Measurements from ENCODE around the gene TNFSF12. TPM values are rescaled to one million over a fixed set of nuclear protein-coding genes. Genes with fewer than 3 reads are reported as not detected.
A peak's percentile ranks its signal among the peaks of the same experiment; 100 is the strongest.

The TNFSF12 gene, protein sequence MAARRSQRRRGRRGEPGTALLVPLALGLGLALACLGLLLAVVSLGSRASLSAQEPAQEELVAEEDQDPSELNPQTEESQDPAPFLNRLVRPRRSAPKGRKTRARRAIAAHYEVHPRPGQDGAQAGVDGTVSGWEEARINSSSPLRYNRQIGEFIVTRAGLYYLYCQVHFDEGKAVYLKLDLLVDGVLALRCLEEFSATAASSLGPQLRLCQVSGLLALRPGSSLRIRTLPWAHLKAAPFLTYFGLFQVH
- total RNA-seq (10 to 100 TPM; 17.0 to 20.6 TPM), polyA plus RNA-seq (ENCODE audit: insufficient read depth, low read depth, low replicate concordance) (21.5 TPM)
- long read RNA-seq, donor 1, partial matches to known transcripts: 0 of 4 reads
- long read RNA-seq, donor 1, other reads (novel, unspliced or antisense): 0 of 4 reads
- long read RNA-seq, donor 2, partial matches to known transcripts: 6 of 8 reads
- long read RNA-seq, donor 2, other reads (novel, unspliced or antisense): 0 of 8 reads

- 0 to 2% methylated on average over 11 to 58 of the region's 65 CpGs for WGBS, 2 donors
- Histone ChIP-seq H3K9me3 (no peaks in the 10 kb centered on the region), H3K4me3 (peak within 1 kb of the TSS; percentile 57 to 63), H3K27ac (peak within 1 kb of the TSS; percentile 47 to 71), H3K36me3 (ENCODE audit: low read depth, missing control alignments) (no peaks in the 10 kb centered on the region), H3K4me1 (peaks cover 6% of the 10 kb centered on the region), H3K27me3 (no peaks in the 10 kb centered on the region)
- DNase-seq: peak; percentile 63
- TF ChIP-seq POLR2A (IDR thresholded peaks at IDR 0.05): no peak
- TF ChIP-seq, protein P1, sequence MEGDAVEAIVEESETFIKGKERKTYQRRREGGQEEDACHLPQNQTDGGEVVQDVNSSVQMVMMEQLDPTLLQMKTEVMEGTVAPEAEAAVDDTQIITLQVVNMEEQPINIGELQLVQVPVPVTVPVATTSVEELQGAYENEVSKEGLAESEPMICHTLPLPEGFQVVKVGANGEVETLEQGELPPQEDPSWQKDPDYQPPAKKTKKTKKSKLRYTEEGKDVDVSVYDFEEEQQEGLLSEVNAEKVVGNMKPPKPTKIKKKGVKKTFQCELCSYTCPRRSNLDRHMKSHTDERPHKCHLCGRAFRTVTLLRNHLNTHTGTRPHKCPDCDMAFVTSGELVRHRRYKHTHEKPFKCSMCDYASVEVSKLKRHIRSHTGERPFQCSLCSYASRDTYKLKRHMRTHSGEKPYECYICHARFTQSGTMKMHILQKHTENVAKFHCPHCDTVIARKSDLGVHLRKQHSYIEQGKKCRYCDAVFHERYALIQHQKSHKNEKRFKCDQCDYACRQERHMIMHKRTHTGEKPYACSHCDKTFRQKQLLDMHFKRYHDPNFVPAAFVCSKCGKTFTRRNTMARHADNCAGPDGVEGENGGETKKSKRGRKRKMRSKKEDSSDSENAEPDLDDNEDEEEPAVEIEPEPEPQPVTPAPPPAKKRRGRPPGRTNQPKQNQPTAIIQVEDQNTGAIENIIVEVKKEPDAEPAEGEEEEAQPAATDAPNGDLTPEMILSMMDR (IDR thresholded peaks at IDR 0.05): no peak
- intact Hi-C loops (cut with DNase I; ENCODE audit: low total_unique reads): no loop called here
These were observed at the start of gene TNFSF12 for GRCh38 chr17:7548585-7549400. Gene TNFSF12, plus strand, starts transcription at chr17:7549058. Its CDS starts 96 bp downstream, at chr17:7549154.

- Histone ChIP-seq H3K4me1 (no peaks in the 10 kb centered on the region), H3K36me3 (ENCODE audit: low read depth, missing control alignments) (peaks cover 12% of the 10 kb centered on the region), H3K4me3 (no peak overlapping the region), H3K27me3 (no peaks in the 10 kb centered on the region), H3K9me3 (no peaks in the 10 kb centered on the region), H3K27ac (no peak overlapping the region)
- TF ChIP-seq, protein P1 (IDR thresholded peaks at IDR 0.05): no peak
- no peak for TF ChIP-seq POLR2A (IDR thresholded peaks at IDR 0.05)
- no peak for DNase-seq
- WGBS, 2 donors: 71 to 84% methylated on average over 5 to 11 of the region's 11 CpGs
- intact Hi-C loops (cut with DNase I; ENCODE audit: low total_unique reads): no loop called here
These were observed 49.7 kb upstream of the TNFSF12 start for GRCh38 chr17:7499161-7499560.

- Histone ChIP-seq H3K36me3 (ENCODE audit: low read depth, missing control alignments) (peaks cover 12% of the 10 kb centered on the region), H3K4me1 (no peaks in the 10 kb centered on the region), H3K27me3 (no peaks in the 10 kb centered on the region), H3K4me3 (no peak overlapping the region), H3K27ac (no peak overlapping the region), H3K9me3 (no peaks in the 10 kb centered on the region)
- 76 to 81% methylated on average over 9 to 14 of the region's 14 CpGs for WGBS, 2 donors
- intact Hi-C loops (cut with DNase I; ENCODE audit: low total_unique reads): no loop called here
- no peak for DNase-seq
- no peak for TF ChIP-seq POLR2A (IDR thresholded peaks at IDR 0.05)
- TF ChIP-seq, protein P1 (IDR thresholded peaks at IDR 0.05): no peak
These were observed 47.1 kb upstream of the TNFSF12 start for GRCh38 chr17:7501729-7502128.

DNA sequence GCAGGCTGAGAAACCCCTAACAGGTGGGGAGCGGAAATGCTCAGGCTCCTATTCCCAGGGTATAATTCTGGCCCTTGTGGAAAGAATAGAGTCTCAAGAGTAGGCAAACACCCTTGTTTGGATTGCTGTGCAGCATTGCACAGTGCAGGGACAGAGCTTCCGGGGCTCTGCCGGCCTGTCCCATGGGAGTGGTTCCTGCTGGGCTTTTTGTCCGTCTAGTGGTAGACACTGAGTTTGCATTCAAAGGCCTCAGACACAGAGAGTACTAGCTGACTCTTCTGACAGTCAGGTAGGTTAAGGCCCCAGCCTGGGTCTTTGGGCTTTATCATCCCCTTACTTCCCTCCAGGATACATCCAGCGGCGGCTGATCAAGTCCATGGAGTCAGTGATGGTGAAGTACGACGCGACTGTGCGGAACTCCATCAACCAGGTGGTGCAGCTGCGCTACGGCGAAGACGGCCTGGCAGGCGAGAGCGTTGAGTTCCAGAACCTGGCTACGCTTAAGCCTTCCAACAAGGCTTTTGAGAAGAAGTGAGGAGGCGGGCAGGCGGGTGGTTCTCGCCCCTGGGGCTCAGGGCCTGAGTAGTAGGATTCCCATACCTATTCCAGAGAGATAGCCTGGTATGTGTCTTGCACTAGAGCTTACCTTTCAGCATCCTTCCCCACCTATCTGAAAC is 46.5 kb upstream of the TNFSF12 start:
- DNase-seq: no peak
- Histone ChIP-seq H3K36me3 (ENCODE audit: low read depth, missing control alignments) (peaks cover 12% of the 10 kb centered on the region), H3K9me3 (no peaks in the 10 kb centered on the region), H3K27ac (no peak overlapping the region), H3K4me3 (no peak overlapping the region), H3K27me3 (no peaks in the 10 kb centered on the region), H3K4me1 (no peaks in the 10 kb centered on the region)
- WGBS, 2 donors: 90 to 93% methylated on average over 14 to 20 of the region's 20 CpGs
- intact Hi-C loops (cut with DNase I; ENCODE audit: low total_unique reads): no loop called here
- TF ChIP-seq, protein P1 (IDR thresholded peaks at IDR 0.05): no peak
- no peak for TF ChIP-seq POLR2A (IDR thresholded peaks at IDR 0.05)

All from testis (tissue), 5 donors.